Measurements from ENCODE around the gene CXCL12. TPM values are rescaled to one million over a fixed set of nuclear protein-coding genes. Genes with fewer than 3 reads are reported as not detected.

CXCL12 gene
- total RNA-seq, 1 experiment from 2014 or later, result 0.47 TPM

DNA sequence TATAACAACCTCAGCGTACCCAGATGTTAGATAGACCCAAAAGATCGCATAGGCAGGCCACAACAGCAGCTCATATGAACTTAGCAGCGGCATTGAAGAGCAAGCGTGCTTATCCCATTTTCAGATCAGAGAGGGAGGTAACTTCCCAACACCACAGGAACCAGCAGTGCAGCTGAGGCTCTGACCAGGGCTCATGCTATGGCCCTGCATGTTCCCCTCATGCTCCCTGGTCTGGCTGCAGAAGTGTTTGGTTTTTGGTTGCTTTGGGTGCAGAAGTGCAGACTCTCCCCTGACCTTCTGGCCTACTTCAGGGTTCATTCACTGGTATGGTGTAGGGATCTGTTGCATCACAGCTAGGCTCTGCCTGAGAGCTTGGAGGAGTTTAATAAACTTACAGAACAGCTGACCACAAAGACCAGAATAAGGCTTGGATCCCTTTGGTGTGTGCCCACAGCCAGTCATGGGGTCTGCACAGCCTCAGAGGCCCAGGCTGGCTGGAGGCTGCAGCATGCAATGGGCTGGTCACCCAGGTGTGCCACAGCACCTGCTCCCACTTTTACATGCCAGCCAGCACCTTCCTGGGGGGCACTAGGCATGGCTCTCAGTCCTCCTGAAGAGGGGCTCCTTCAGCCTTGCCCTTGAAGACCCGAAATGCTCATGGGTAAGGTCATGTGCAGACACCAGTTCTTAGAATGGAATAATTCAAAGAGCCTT is 9.1 kb upstream of the CXCL12 start:
- DNase-seq (ENCODE audit: low read depth, low spot score) (no peak), ATAC-seq (no peak)
- Histone ChIP-seq H3K9me3 (ENCODE audit: control insufficient read depth in 1 of 2, insufficient read depth in 1 of 2, low read depth in 1 of 2, low read length in 2 of 2) (no peaks in the 10 kb centered on the region), H3K4me3 (replicated peaks in 1 of 2; ENCODE audit: low read depth in 1 of 2, low read length in 2 of 2) (no peak overlapping the region), H4K20me1 (ENCODE audit: insufficient read depth) (no peaks in the 10 kb centered on the region), H3K36me3 (ENCODE audit: control insufficient read depth in 1 of 2, insufficient read depth in 2 of 2, low read length in 2 of 2) (no peaks in the 10 kb centered on the region), H3K27ac (ENCODE audit: low read depth, low read length) (no peak overlapping the region), H3K79me2 (ENCODE audit: insufficient read depth, low read length) (no peaks in the 10 kb centered on the region), H3K4me1 (ENCODE audit: control insufficient read depth in 1 of 2, insufficient read depth in 2 of 2, low read length in 2 of 2) (no peaks in the 10 kb centered on the region), H3K4me2 (ENCODE audit: low read length) (no peak overlapping the region), H2AFZ (ENCODE audit: low read depth, low read length, poor library complexity, severe bottlenecking) (no peak overlapping the region), H3K9ac (ENCODE audit: low read length) (no peak overlapping the region), H3K9me2 (ENCODE audit: insufficient read depth) (no peaks in the 10 kb centered on the region), H3K27me3 (ENCODE audit: insufficient read depth, low read length) (peaks cover 32% of the 10 kb centered on the region; the same call in 1 of the 2 replicates)
- CTCF ChIA-PET, result no interaction called here
- RAD21 ChIA-PET (ENCODE audit: low non-redundant PET in 1 of 2, low total read pairs in 2 of 2, uncharacterized antibody in 2 of 2, unreplicated experiment in 2 of 2), result no interaction called here
- POLR2A ChIA-PET, result no interaction called here
- no TSS peak for BruUV-seq (replicated peaks)
- TF ChIP-seq POLR2AphosphoS5 (IDR thresholded peaks at IDR 0.05; ENCODE audit: low read depth, low read length) (no peak), RAD21 (IDR thresholded peaks at IDR 0.05; ENCODE audit: low read depth) (no peak), EZH2phosphoT487 (IDR thresholded peaks at IDR 0.05; ENCODE audit: borderline replicate concordance) (no peak), CBX3 (IDR thresholded peaks at IDR 0.05; ENCODE audit: low read depth) (no peak), FOSL1 (IDR thresholded peaks at IDR 0.05; ENCODE audit: low read depth) (no peak), SIN3A (IDR thresholded peaks at IDR 0.05; ENCODE audit: low read depth) (no peak), ZFX (IDR thresholded peaks at IDR 0.05) (no peak)
- TF ChIP-seq, protein P1, sequence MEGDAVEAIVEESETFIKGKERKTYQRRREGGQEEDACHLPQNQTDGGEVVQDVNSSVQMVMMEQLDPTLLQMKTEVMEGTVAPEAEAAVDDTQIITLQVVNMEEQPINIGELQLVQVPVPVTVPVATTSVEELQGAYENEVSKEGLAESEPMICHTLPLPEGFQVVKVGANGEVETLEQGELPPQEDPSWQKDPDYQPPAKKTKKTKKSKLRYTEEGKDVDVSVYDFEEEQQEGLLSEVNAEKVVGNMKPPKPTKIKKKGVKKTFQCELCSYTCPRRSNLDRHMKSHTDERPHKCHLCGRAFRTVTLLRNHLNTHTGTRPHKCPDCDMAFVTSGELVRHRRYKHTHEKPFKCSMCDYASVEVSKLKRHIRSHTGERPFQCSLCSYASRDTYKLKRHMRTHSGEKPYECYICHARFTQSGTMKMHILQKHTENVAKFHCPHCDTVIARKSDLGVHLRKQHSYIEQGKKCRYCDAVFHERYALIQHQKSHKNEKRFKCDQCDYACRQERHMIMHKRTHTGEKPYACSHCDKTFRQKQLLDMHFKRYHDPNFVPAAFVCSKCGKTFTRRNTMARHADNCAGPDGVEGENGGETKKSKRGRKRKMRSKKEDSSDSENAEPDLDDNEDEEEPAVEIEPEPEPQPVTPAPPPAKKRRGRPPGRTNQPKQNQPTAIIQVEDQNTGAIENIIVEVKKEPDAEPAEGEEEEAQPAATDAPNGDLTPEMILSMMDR (IDR thresholded peaks at IDR 0.05 in 2 of 3, conservative IDR thresholded peaks at IDR 0.05 in 1 of 3; ENCODE audit: borderline replicate concordance in 1 of 3, insufficient read depth in 1 of 3, low read depth in 2 of 3, low read length in 2 of 3), result no peak
- TF ChIP-seq, protein P2, sequence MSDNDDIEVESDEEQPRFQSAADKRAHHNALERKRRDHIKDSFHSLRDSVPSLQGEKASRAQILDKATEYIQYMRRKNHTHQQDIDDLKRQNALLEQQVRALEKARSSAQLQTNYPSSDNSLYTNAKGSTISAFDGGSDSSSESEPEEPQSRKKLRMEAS (IDR thresholded peaks at IDR 0.05), result no peak
- intact Hi-C loops (cut with micrococcal nuclease), result no loop called here
